HG03103 (cell line): ENCODE data around the gene ULK4.
"Not testable (repeated sequence)": the region's sequence is repeated elsewhere in the genome, so short reads cannot be mapped to it uniquely, and the experiment has no call there.

ENCODE experiments used
- ATAC-seq: cut with Tn5 transposase; IDR thresholded peaks from one replicate; pipeline ENCODE4 v1.9.1; 2021; ENCODE audit warnings: low read depth; ENCODE audit not compliant: unreplicated experiment

The ULK4 gene

GRCh38 chr3:41457176-41457575 is 504.7 kb downstream of the ULK4 start:
- no peak for ATAC-seq

- no peak for ATAC-seq
Observed at GRCh38 chr3:41456162-41456561, 505.7 kb downstream of the ULK4 start.

- not testable (repeated sequence) for ATAC-seq
Observed at GRCh38 chr3:41453618-41454017, 508.3 kb downstream of the ULK4 start.

- no peak for ATAC-seq
Observed at GRCh38 chr3:41450416-41451231, 511.3 kb downstream of the ULK4 start.

GRCh38 chr3:41448396-41448795 is 513.5 kb downstream of the ULK4 start:
- no peak for ATAC-seq

GRCh38 chr3:41447701-41448100 is 514.2 kb downstream of the ULK4 start:
- no peak for ATAC-seq

GRCh38 chr3:41446316-41446715 is 515.6 kb downstream of the ULK4 start:
- ATAC-seq: not testable (repeated sequence)

- ATAC-seq: no peak
Observed at GRCh38 chr3:41441568-41441967, 520.3 kb downstream of the ULK4 start.

- ATAC-seq: no peak
Observed at GRCh38 chr3:41441139-41441538, 520.8 kb downstream of the ULK4 start.

GRCh38 chr3:41436983-41437382 is 524.9 kb downstream of the ULK4 start:
- ATAC-seq: no peak

GRCh38 chr3:41434781-41435180 is 527.1 kb downstream of the ULK4 start:
- no peak for ATAC-seq

GRCh38 chr3:41431386-41431785 is 530.5 kb downstream of the ULK4 start:
- no peak for ATAC-seq

- no peak for ATAC-seq
Observed at GRCh38 chr3:41430886-41431285, 531.0 kb downstream of the ULK4 start.

GRCh38 chr3:41430391-41430790 is 531.5 kb downstream of the ULK4 start:
- no peak for ATAC-seq

GRCh38 chr3:41426485-41426884 is 535.4 kb downstream of the ULK4 start:
- ATAC-seq: no peak

GRCh38 chr3:41424543-41425300 is 537.2 kb downstream of the ULK4 start:
- no peak for ATAC-seq

GRCh38 chr3:41419809-41420208 is 542.1 kb downstream of the ULK4 start:
- no peak for ATAC-seq

- no peak for ATAC-seq
Observed at GRCh38 chr3:41418961-41419691, 542.8 kb downstream of the ULK4 start.

GRCh38 chr3:41417574-41417973 is 544.3 kb downstream of the ULK4 start:
- no peak for ATAC-seq

- ATAC-seq: no peak
Observed at GRCh38 chr3:41411065-41411464, 550.8 kb downstream of the ULK4 start.

- no peak for ATAC-seq
Observed at GRCh38 chr3:41405466-41405865, 556.4 kb downstream of the ULK4 start.
